Tibial nerve (tissue), 3 donors: ENCODE data around the gene GPRIN3.

Source experiments
- CTCF ChIP-seq, 5 experiments: fragments of 200-600 bp in 3 of 5; fragments of 450-650 bp in 2 of 5; sonication (generic) in 3 of 5; IDR thresholded peaks; one replicate each; pipeline ENCODE4 v1.5.1; 2016 to 2019; ENCODE audit warnings: antibody characterized with exemption in 5 of 5, mild to moderate bottlenecking in 3 of 5, moderate library complexity in 2 of 5
- POLR2A ChIP-seq, 2 donors: fragments of 450-650 bp; IDR thresholded peaks; one replicate each; pipeline ENCODE4 v1.6.1; 2017; ENCODE audit warnings: antibody characterized with exemption in 2 of 2, mild to moderate bottlenecking in 2 of 2, moderate library complexity in 2 of 2

DNA sequence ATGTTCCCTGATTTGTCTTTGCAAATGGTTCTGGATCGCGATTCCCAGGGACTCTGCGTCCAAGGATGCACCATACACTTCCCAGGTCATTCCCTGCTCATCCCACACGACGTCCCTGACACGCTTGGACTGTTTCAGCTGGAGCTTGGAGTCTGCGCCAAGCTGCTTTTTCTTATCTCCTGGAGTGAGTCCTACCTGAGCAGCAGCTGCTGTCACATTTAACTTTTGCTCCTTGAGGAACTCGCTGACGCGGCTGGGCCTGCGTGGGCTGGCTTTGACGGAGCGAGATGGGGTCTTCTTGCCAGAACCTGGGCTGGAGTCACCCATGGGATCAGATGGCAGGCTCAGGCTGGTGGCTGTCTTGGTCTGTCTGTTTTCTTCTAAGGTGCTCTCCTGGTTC is 59.6 kb downstream of the GPRIN3 start:
- TF ChIP-seq CTCF (IDR thresholded peaks at IDR 0.05) (no peak), POLR2A (IDR thresholded peaks at IDR 0.05) (no peak)
